WTC11 (cell line): ENCODE results near the gene ICA1L. TPM values are rescaled to one million over a fixed set of nuclear protein-coding genes. Genes with fewer than 3 reads are reported as not detected.

ENCODE experiments used
- ATAC-seq: fragments of 200-7000 bp; cut with Tn5 transposase; 2 replicates; pipeline ENCODE4 v1.10.0; 2021; ENCODE audit warnings: mild to moderate bottlenecking, moderate library complexity
- CTCF ChIA-PET: fragments of 300-600 bp; sonication (Branson Sonifier 250); formaldehyde crosslinking; loops from one replicate; lab custom pipeline; 2021; ENCODE audit warnings: antibody characterized with exemption; lab: Charles Lee
- POLR2A ChIA-PET: fragments of 350-600 bp; sonication (Branson Sonifier 250); formaldehyde crosslinking; loops from one replicate; lab custom pipeline; 2021; ENCODE audit warnings: antibody characterized with exemption; lab: Charles Lee
- DNase-seq: peaks from one replicate; pipeline ENCODE4 v3.0.0; 2021; ENCODE audit warnings: low spot score
- H3K27ac Mint-ChIP-seq: 2 replicates; pipeline ENCODE4 v1.8.0; 2021; ENCODE audit warnings: mixed read lengths
- H3K27me3 Mint-ChIP-seq: 2 replicates; pipeline ENCODE4 v1.8.0; 2021; ENCODE audit warnings: low read depth, mild to moderate bottlenecking, moderate library complexity, mixed read lengths
- H3K36me3 Mint-ChIP-seq: 2 replicates; pipeline ENCODE4 v1.8.0; 2021; ENCODE audit warnings: mixed read lengths
- H3K4me1 Mint-ChIP-seq: 2 replicates; pipeline ENCODE4 v1.8.0; 2022; ENCODE audit warnings: mixed read lengths
- H3K4me3 Mint-ChIP-seq: 2 replicates; pipeline ENCODE4 v1.8.0; 2021; ENCODE audit warnings: mild to moderate bottlenecking, moderate library complexity, mixed read lengths
- H3K9me3 Mint-ChIP-seq: 2 replicates; pipeline ENCODE4 v1.8.0; 2021; ENCODE audit warnings: mixed read lengths
- FOXK1 ChIP-seq: sonication (generic); formaldehyde crosslinking; IDR thresholded peaks from 2 replicates; pipeline ENCODE4 v1.8.0; 2022; ENCODE audit warnings: mild to moderate bottlenecking, moderate library complexity, missing genetic modification reagents
- IRF2 ChIP-seq: sonication (generic); formaldehyde crosslinking; IDR thresholded peaks from 2 replicates; pipeline ENCODE4 v1.8.0; 2022; ENCODE audit warnings: low read depth, missing genetic modification reagents, borderline replicate concordance
- KAT7 ChIP-seq: sonication (generic); formaldehyde crosslinking; IDR thresholded peaks from 2 replicates; pipeline ENCODE4 v1.8.1; 2023; ENCODE audit warnings: missing genetic modification reagents, mild to moderate bottlenecking, borderline replicate concordance
- NR1H2 ChIP-seq: sonication (generic); formaldehyde crosslinking; IDR thresholded peaks from 2 replicates; pipeline ENCODE4 v1.9.0; 2021; ENCODE audit warnings: mild to moderate bottlenecking, moderate library complexity, missing genetic modification reagents
- OVOL2 ChIP-seq: fragments of 250-450 bp; sonication (Bioruptor Pico); IDR thresholded peaks from 2 replicates; pipeline ENCODE4 v1.9.0; 2021; ENCODE audit warnings: mild to moderate bottlenecking, borderline replicate concordance
- ZNF263 ChIP-seq: sonication (generic); formaldehyde crosslinking; IDR thresholded peaks from 2 replicates; pipeline ENCODE4 v1.8.1; 2022; ENCODE audit warnings: low read depth, mild to moderate bottlenecking, moderate library complexity, missing genetic modification reagents
- ZNF423 ChIP-seq: fragments of 250-450 bp; sonication (Bioruptor Pico); IDR thresholded peaks from 2 replicates; pipeline ENCODE4 v2.1.2; 2022; ENCODE audit warnings: mild to moderate bottlenecking, moderate library complexity
- total RNA-seq: library from RNA; stranded (reverse); gene quantifications from 3 replicates; pipeline ENCODE4 v1.2.3, GENCODE V29; 2021
- TF ChIP-seq, protein P1 (sequence below): sonication (generic); formaldehyde crosslinking; IDR thresholded peaks from 2 replicates; pipeline ENCODE4 v1.8.1; 2022; ENCODE audit warnings: low read depth, mild to moderate bottlenecking, moderate library complexity, missing genetic modification reagents, borderline replicate concordance
- TF ChIP-seq, protein P2 (sequence below): fragments of 200-600 bp; IDR thresholded peaks from 2 replicates; pipeline ENCODE4 v1.8.0; 2022; ENCODE audit warnings: antibody characterized with exemption
- TF ChIP-seq, protein P3 (sequence below): sonication (generic); formaldehyde crosslinking; IDR thresholded peaks from 2 replicates; pipeline ENCODE4 v1.8.1; 2023; ENCODE audit warnings: mild to moderate bottlenecking, missing genetic modification reagents
- TF ChIP-seq, protein P4 (sequence below): sonication (generic); formaldehyde crosslinking; IDR thresholded peaks from 2 replicates; pipeline ENCODE4 v1.8.1; 2023; ENCODE audit warnings: mild to moderate bottlenecking, missing genetic modification reagents, moderate library complexity
- TF ChIP-seq, protein P5 (sequence below): sonication (generic); formaldehyde crosslinking; IDR thresholded peaks from 2 replicates; pipeline ENCODE4 v1.8.0; 2023; ENCODE audit warnings: missing genetic modification reagents, mild to moderate bottlenecking, borderline replicate concordance
- TF ChIP-seq, protein P6 (sequence below): sonication (generic); formaldehyde crosslinking; IDR thresholded peaks from 2 replicates; pipeline ENCODE4 v1.8.1; 2022; ENCODE audit warnings: mild to moderate bottlenecking, missing genetic modification reagents, moderate library complexity, borderline replicate concordance
- TF ChIP-seq, protein P7 (sequence below): sonication (generic); formaldehyde crosslinking; IDR thresholded peaks from 2 replicates; pipeline ENCODE4 v1.8.1; 2022; ENCODE audit warnings: low read depth, missing genetic modification reagents, borderline replicate concordance
- TF ChIP-seq, protein P8 (sequence below): fragments of 250-450 bp; sonication (Bioruptor Pico); IDR thresholded peaks from 2 replicates; pipeline ENCODE4 v1.9.0; 2021; ENCODE audit warnings: mild to moderate bottlenecking
- TF ChIP-seq, protein P9 (sequence below): fragments of 250-450 bp; sonication (Bioruptor Pico); IDR thresholded peaks from 2 replicates; pipeline ENCODE4 v2.1.2; 2022; ENCODE audit warnings: mild to moderate bottlenecking, moderate library complexity

The ICA1L gene
- total RNA-seq, 1 experiment from 2014 or later: 3.1 TPM

DNA sequence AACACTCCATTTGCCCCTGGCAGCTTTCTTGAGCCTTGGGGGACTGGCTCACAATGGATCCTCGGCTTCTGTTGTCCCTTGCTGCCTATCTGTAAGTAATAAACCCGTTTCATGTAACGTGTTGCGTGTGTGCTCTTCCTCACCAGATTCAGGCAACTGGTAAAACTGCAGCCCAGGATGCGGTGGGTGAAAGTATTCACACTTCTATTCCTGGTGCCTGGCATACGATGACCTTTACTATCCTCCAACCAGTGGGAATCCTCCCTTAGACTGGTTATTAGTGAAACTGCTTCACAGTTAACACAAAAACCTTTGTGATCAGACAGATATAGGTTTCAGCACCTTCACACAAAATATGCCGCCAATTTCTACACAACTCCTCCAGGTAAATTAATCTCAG is 13.6 kb upstream of the ICA1L start:
- ChIA-PET CTCF (no interaction called here), POLR2A (no interaction called here)
- H3K36me3 Mint-ChIP-seq: peaks cover 63% of the 10 kb centered on the region
- H3K4me3 Mint-ChIP-seq: no peak overlapping the region
- no peaks in the 10 kb centered on the region for H3K27me3 Mint-ChIP-seq
- no peaks in the 10 kb centered on the region for H3K4me1 Mint-ChIP-seq
- DNase-seq: no peak
- TF ChIP-seq, protein P1, sequence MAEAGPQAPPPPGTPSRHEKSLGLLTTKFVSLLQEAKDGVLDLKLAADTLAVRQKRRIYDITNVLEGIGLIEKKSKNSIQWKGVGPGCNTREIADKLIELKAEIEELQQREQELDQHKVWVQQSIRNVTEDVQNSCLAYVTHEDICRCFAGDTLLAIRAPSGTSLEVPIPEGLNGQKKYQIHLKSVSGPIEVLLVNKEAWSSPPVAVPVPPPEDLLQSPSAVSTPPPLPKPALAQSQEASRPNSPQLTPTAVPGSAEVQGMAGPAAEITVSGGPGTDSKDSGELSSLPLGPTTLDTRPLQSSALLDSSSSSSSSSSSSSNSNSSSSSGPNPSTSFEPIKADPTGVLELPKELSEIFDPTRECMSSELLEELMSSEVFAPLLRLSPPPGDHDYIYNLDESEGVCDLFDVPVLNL (CRISPR knock-in tag): no peak
- TF ChIP-seq FOXK1 (CRISPR knock-in tag) (no peak), ZNF423 (CRISPR knock-in tag) (no peak), ZNF263 (no peak), KAT7 (CRISPR knock-in tag) (no peak), OVOL2 (CRISPR knock-in tag) (no peak), IRF2 (no peak), NR1H2 (no peak)
- TF ChIP-seq, protein P2, sequence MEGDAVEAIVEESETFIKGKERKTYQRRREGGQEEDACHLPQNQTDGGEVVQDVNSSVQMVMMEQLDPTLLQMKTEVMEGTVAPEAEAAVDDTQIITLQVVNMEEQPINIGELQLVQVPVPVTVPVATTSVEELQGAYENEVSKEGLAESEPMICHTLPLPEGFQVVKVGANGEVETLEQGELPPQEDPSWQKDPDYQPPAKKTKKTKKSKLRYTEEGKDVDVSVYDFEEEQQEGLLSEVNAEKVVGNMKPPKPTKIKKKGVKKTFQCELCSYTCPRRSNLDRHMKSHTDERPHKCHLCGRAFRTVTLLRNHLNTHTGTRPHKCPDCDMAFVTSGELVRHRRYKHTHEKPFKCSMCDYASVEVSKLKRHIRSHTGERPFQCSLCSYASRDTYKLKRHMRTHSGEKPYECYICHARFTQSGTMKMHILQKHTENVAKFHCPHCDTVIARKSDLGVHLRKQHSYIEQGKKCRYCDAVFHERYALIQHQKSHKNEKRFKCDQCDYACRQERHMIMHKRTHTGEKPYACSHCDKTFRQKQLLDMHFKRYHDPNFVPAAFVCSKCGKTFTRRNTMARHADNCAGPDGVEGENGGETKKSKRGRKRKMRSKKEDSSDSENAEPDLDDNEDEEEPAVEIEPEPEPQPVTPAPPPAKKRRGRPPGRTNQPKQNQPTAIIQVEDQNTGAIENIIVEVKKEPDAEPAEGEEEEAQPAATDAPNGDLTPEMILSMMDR: no peak
- TF ChIP-seq, protein P3, sequence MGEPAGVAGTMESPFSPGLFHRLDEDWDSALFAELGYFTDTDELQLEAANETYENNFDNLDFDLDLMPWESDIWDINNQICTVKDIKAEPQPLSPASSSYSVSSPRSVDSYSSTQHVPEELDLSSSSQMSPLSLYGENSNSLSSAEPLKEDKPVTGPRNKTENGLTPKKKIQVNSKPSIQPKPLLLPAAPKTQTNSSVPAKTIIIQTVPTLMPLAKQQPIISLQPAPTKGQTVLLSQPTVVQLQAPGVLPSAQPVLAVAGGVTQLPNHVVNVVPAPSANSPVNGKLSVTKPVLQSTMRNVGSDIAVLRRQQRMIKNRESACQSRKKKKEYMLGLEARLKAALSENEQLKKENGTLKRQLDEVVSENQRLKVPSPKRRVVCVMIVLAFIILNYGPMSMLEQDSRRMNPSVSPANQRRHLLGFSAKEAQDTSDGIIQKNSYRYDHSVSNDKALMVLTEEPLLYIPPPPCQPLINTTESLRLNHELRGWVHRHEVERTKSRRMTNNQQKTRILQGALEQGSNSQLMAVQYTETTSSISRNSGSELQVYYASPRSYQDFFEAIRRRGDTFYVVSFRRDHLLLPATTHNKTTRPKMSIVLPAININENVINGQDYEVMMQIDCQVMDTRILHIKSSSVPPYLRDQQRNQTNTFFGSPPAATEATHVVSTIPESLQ: no peak
- TF ChIP-seq, protein P4, sequence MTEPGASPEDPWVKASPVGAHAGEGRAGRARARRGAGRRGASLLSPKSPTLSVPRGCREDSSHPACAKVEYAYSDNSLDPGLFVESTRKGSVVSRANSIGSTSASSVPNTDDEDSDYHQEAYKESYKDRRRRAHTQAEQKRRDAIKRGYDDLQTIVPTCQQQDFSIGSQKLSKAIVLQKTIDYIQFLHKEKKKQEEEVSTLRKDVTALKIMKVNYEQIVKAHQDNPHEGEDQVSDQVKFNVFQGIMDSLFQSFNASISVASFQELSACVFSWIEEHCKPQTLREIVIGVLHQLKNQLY (CRISPR knock-in tag): no peak
- TF ChIP-seq, protein P5, sequence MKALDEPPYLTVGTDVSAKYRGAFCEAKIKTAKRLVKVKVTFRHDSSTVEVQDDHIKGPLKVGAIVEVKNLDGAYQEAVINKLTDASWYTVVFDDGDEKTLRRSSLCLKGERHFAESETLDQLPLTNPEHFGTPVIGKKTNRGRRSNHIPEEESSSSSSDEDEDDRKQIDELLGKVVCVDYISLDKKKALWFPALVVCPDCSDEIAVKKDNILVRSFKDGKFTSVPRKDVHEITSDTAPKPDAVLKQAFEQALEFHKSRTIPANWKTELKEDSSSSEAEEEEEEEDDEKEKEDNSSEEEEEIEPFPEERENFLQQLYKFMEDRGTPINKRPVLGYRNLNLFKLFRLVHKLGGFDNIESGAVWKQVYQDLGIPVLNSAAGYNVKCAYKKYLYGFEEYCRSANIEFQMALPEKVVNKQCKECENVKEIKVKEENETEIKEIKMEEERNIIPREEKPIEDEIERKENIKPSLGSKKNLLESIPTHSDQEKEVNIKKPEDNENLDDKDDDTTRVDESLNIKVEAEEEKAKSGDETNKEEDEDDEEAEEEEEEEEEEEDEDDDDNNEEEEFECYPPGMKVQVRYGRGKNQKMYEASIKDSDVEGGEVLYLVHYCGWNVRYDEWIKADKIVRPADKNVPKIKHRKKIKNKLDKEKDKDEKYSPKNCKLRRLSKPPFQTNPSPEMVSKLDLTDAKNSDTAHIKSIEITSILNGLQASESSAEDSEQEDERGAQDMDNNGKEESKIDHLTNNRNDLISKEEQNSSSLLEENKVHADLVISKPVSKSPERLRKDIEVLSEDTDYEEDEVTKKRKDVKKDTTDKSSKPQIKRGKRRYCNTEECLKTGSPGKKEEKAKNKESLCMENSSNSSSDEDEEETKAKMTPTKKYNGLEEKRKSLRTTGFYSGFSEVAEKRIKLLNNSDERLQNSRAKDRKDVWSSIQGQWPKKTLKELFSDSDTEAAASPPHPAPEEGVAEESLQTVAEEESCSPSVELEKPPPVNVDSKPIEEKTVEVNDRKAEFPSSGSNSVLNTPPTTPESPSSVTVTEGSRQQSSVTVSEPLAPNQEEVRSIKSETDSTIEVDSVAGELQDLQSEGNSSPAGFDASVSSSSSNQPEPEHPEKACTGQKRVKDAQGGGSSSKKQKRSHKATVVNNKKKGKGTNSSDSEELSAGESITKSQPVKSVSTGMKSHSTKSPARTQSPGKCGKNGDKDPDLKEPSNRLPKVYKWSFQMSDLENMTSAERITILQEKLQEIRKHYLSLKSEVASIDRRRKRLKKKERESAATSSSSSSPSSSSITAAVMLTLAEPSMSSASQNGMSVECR (CRISPR knock-in tag): no peak
- TF ChIP-seq, protein P6, sequence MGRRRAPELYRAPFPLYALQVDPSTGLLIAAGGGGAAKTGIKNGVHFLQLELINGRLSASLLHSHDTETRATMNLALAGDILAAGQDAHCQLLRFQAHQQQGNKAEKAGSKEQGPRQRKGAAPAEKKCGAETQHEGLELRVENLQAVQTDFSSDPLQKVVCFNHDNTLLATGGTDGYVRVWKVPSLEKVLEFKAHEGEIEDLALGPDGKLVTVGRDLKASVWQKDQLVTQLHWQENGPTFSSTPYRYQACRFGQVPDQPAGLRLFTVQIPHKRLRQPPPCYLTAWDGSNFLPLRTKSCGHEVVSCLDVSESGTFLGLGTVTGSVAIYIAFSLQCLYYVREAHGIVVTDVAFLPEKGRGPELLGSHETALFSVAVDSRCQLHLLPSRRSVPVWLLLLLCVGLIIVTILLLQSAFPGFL (CRISPR knock-in tag): no peak
- TF ChIP-seq, protein P7, sequence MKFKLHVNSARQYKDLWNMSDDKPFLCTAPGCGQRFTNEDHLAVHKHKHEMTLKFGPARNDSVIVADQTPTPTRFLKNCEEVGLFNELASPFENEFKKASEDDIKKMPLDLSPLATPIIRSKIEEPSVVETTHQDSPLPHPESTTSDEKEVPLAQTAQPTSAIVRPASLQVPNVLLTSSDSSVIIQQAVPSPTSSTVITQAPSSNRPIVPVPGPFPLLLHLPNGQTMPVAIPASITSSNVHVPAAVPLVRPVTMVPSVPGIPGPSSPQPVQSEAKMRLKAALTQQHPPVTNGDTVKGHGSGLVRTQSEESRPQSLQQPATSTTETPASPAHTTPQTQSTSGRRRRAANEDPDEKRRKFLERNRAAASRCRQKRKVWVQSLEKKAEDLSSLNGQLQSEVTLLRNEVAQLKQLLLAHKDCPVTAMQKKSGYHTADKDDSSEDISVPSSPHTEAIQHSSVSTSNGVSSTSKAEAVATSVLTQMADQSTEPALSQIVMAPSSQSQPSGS (CRISPR knock-in tag): no peak
- TF ChIP-seq, protein P8, sequence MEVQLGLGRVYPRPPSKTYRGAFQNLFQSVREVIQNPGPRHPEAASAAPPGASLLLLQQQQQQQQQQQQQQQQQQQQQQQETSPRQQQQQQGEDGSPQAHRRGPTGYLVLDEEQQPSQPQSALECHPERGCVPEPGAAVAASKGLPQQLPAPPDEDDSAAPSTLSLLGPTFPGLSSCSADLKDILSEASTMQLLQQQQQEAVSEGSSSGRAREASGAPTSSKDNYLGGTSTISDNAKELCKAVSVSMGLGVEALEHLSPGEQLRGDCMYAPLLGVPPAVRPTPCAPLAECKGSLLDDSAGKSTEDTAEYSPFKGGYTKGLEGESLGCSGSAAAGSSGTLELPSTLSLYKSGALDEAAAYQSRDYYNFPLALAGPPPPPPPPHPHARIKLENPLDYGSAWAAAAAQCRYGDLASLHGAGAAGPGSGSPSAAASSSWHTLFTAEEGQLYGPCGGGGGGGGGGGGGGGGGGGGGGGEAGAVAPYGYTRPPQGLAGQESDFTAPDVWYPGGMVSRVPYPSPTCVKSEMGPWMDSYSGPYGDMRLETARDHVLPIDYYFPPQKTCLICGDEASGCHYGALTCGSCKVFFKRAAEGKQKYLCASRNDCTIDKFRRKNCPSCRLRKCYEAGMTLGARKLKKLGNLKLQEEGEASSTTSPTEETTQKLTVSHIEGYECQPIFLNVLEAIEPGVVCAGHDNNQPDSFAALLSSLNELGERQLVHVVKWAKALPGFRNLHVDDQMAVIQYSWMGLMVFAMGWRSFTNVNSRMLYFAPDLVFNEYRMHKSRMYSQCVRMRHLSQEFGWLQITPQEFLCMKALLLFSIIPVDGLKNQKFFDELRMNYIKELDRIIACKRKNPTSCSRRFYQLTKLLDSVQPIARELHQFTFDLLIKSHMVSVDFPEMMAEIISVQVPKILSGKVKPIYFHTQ: no peak
- TF ChIP-seq, protein P9, sequence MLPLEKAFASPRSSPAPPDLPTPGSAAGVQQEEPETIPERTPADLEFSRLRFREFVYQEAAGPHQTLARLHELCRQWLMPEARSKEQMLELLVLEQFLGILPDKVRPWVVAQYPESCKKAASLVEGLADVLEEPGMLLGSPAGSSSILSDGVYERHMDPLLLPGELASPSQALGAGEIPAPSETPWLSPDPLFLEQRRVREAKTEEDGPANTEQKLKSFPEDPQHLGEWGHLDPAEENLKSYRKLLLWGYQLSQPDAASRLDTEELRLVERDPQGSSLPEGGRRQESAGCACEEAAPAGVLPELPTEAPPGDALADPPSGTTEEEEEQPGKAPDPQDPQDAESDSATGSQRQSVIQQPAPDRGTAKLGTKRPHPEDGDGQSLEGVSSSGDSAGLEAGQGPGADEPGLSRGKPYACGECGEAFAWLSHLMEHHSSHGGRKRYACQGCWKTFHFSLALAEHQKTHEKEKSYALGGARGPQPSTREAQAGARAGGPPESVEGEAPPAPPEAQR (CRISPR knock-in tag): no peak
- H3K9me3 Mint-ChIP-seq: no peaks in the 10 kb centered on the region
- no peak for ATAC-seq
- no peak overlapping the region for H3K27ac Mint-ChIP-seq
